Liver (tissue), 9 donors: ENCODE measurements around the gene PLTP. TPM values are rescaled to one million over a fixed set of nuclear protein-coding genes. Genes with fewer than 3 reads are reported as not detected.

Experiments
- DNase-seq: peaks from one replicate; pipeline ENCODE4 v3.0.0-alpha.2; 2017; ENCODE audit warnings: low spot score
- H3K27ac ChIP-seq, 2 donors: one replicate each; pipeline ENCODE4 v1.7.0; 2013; ENCODE audit warnings: inconsistent platforms in 2 of 2, low read length in 2 of 2, control low read depth in 1 of 2, low read depth in 1 of 2, mild to moderate bottlenecking in 1 of 2
- H3K27me3 ChIP-seq, 4 donors: one replicate each; pipeline versions ENCODE4 v1.6.1 to v1.7.0; 2013; ENCODE audit warnings: low read length in 3 of 4, inconsistent platforms in 1 of 4, mild to moderate bottlenecking in 1 of 4, moderate library complexity in 1 of 4; ENCODE audit not compliant: control insufficient read depth in 4 of 4, insufficient read depth in 4 of 4
- H3K36me3 ChIP-seq, 4 donors: one replicate each; pipeline versions ENCODE4 v1.6.1 to v1.7.0; 2013; ENCODE audit warnings: low read length in 3 of 4, mild to moderate bottlenecking in 3 of 4, low read depth in 1 of 4, moderate library complexity in 1 of 4; ENCODE audit not compliant: control insufficient read depth in 4 of 4, insufficient read depth in 3 of 4
- H3K4me1 ChIP-seq, 4 donors: one replicate each; pipeline versions ENCODE4 v1.6.1 to v1.7.0; 2013; ENCODE audit warnings: low read length in 3 of 4, mild to moderate bottlenecking in 3 of 4, moderate library complexity in 1 of 4; ENCODE audit not compliant: control insufficient read depth in 4 of 4, insufficient read depth in 4 of 4
- H3K4me3 ChIP-seq, 3 donors: one replicate each; pipeline versions ENCODE4 v1.6.1 to v1.7.0; 2013; ENCODE audit warnings: low read length in 3 of 3, control low read depth in 1 of 3, low read depth in 1 of 3, mild to moderate bottlenecking in 1 of 3
- H3K9ac ChIP-seq, 2 donors: one replicate each; pipeline ENCODE4 v1.7.0; 2013; ENCODE audit warnings: low read length in 2 of 2, mild to moderate bottlenecking in 2 of 2, moderate library complexity in 2 of 2, control low read depth in 1 of 2, low read depth in 1 of 2
- H3K9me3 ChIP-seq, 4 donors: one replicate each; pipeline versions ENCODE4 v1.6.1 to v1.7.0; 2013; ENCODE audit warnings: low read length in 3 of 4; ENCODE audit not compliant: control insufficient read depth in 4 of 4
- FOXA1 ChIP-seq: IDR thresholded peaks from 2 replicates; pipeline ENCODE4 v1.6.1; 2016; ENCODE audit warnings: antibody characterized with exemption
- FOXA2 ChIP-seq: IDR thresholded peaks from 2 replicates; pipeline ENCODE4 v1.6.1; 2016; ENCODE audit warnings: antibody characterized with exemption
- GABPA ChIP-seq, 2 donors: IDR thresholded peaks in 1 of 2; conservative IDR thresholded peaks in 1 of 2; 2 replicates each; pipeline ENCODE4 v1.6.1; 2016; ENCODE audit warnings: antibody characterized with exemption in 2 of 2, mild to moderate bottlenecking in 1 of 2, moderate library complexity in 1 of 2
- HNF4G ChIP-seq: IDR thresholded peaks from 2 replicates; pipeline ENCODE4 v1.6.1; 2016; ENCODE audit warnings: antibody characterized with exemption
- JUND ChIP-seq, 2 donors: IDR thresholded peaks; 2 replicates each; pipeline ENCODE4 v1.6.1; 2016; ENCODE audit warnings: antibody characterized with exemption in 2 of 2
- NR2F2 ChIP-seq: IDR thresholded peaks from 2 replicates; pipeline ENCODE4 v1.6.1; 2016; ENCODE audit warnings: antibody characterized with exemption
- RAD21 ChIP-seq, 2 donors: IDR thresholded peaks; 2 replicates each; pipeline ENCODE4 v1.6.1; 2016; ENCODE audit warnings: antibody characterized with exemption in 2 of 2, mild to moderate bottlenecking in 2 of 2
- RXRA ChIP-seq, 2 donors: IDR thresholded peaks; 2 replicates each; pipeline ENCODE4 v1.6.1; 2017 to 2018; ENCODE audit warnings: antibody characterized with exemption in 2 of 2, mild to moderate bottlenecking in 1 of 2
- SP1 ChIP-seq: IDR thresholded peaks from 2 replicates; pipeline ENCODE4 v1.6.1; 2018; ENCODE audit warnings: antibody characterized with exemption, mild to moderate bottlenecking
- YY1 ChIP-seq: IDR thresholded peaks from 2 replicates; pipeline ENCODE4 v1.6.1; 2016; ENCODE audit warnings: antibody characterized with exemption, mild to moderate bottlenecking
- WGBS: extraction: QIAGEN DNeasy Blood & Tissue Kit; methylation state at CpG from one replicate; pipeline ENCODE4 v1.1.7; 2013; 5-methylcytosine and 5-hydroxymethylcytosine counted together
- polyA plus RNA-seq, 2 donors: library from polyadenylated mRNA; stranded (reverse) in 1 of 2; unstranded in 1 of 2; fragments of 200-250 nt in 1 of 2; fragments of >200 nt in 1 of 2; fragmentation: Nextera tagmentation in 1 of 2; extraction: Ambion mirVana in 1 of 2; gene quantifications; one replicate each; pipeline versions ENCODE4 v1.2.1 to v1.2.3, GENCODE V29; 2013 to 2015
- total RNA-seq, 2 donors: library from RNA; depleted of rRNA; stranded (reverse); fragments of >200 nt; gene quantifications; one replicate each; pipeline ENCODE4 v1.2.3, GENCODE V29; 2014
- TF ChIP-seq, protein P1 (sequence below): IDR thresholded peaks from 2 replicates; pipeline ENCODE4 v1.6.1; 2016; ENCODE audit warnings: antibody characterized with exemption
- TF ChIP-seq, protein P2 (sequence below): IDR thresholded peaks from 2 replicates; pipeline ENCODE4 v1.6.1; 2016; ENCODE audit warnings: antibody characterized with exemption
- TF ChIP-seq, protein P3 (sequence below): IDR thresholded peaks from 2 replicates; pipeline ENCODE4 v1.6.1; 2016; ENCODE audit warnings: antibody characterized with exemption
- donor health status: healthy.
- donor health status: healthy.
- donor health status: healthy.
- donor health status: healthy.
- donor health status: healthy.

PLTP gene
- total and polyA plus RNA-seq, 4 donors = 22.5 to 69.5 (median 60.7) TPM

- no peak overlapping the region for H3K27ac ChIP-seq
- DNase-seq = no peak
- no peaks in the 10 kb centered on the region for H3K9me3 ChIP-seq
- H3K36me3 ChIP-seq = peaks cover 23 to 81% (median 38%) of the 10 kb centered on the region in 4 donors
- H3K4me1 ChIP-seq = peaks cover 5 to 16% (median 12%) of the 10 kb centered on the region in 4 donors
- no peaks in the 10 kb centered on the region for H3K27me3 ChIP-seq
- H3K9ac ChIP-seq = no peak overlapping the region
- 90% methylated on average over 10 of the region's 10 CpGs for WGBS
- H3K4me3 ChIP-seq = no peak overlapping the region
- TF ChIP-seq GABPA (IDR thresholded peaks at IDR 0.05 in 1 of 2, conservative IDR thresholded peaks at IDR 0.05 in 1 of 2) (no peak), YY1 (no peak), RAD21 (IDR thresholded peaks at IDR 0.05) (no peak), SP1 (no peak), FOXA1 (no peak), NR2F2 (no peak)
- TF ChIP-seq, protein P1, sequence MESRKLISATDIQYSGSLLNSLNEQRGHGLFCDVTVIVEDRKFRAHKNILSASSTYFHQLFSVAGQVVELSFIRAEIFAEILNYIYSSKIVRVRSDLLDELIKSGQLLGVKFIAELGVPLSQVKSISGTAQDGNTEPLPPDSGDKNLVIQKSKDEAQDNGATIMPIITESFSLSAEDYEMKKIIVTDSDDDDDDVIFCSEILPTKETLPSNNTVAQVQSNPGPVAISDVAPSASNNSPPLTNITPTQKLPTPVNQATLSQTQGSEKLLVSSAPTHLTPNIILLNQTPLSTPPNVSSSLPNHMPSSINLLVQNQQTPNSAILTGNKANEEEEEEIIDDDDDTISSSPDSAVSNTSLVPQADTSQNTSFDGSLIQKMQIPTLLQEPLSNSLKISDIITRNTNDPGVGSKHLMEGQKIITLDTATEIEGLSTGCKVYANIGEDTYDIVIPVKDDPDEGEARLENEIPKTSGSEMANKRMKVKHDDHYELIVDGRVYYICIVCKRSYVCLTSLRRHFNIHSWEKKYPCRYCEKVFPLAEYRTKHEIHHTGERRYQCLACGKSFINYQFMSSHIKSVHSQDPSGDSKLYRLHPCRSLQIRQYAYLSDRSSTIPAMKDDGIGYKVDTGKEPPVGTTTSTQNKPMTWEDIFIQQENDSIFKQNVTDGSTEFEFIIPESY = no peak
These were observed 37.0 kb upstream of the PLTP start for GRCh38 chr20:45948742-45949541.

DNA sequence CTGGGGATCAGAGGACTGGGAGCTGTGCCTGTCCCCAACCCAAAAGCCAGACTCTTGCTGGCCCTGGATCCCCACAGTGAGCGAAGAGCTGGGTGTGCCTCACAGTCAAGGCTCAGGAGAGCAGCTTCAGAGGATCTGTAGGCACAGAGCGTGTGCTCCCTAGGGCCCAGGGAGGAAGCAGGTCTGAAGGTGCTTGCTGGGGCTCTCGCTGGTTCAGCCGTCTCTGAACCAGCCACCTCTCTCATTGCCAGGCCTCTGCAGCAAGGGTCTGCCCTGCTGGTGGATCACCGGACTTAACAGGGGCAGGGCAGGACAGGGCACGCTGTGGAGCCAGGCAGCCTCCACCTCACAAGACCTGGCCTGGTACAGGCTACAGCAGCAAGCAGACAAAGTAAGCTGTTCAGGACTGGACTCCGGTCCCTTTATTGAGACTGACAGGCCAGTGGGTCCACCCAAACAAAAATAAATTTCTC lies 36.3 kb upstream of the PLTP start:
- no peak for TF ChIP-seq FOXA2
- TF ChIP-seq, protein P1 = no peak
- TF ChIP-seq GABPA (IDR thresholded peaks at IDR 0.05 in 1 of 2, conservative IDR thresholded peaks at IDR 0.05 in 1 of 2) = no peak
- TF ChIP-seq RAD21 (IDR thresholded peaks at IDR 0.05) = no peak
- TF ChIP-seq, protein P2, sequence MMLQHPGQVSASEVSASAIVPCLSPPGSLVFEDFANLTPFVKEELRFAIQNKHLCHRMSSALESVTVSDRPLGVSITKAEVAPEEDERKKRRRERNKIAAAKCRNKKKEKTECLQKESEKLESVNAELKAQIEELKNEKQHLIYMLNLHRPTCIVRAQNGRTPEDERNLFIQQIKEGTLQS = no peak
- TF ChIP-seq JUND (IDR thresholded peaks at IDR 0.05) = no peak
- no peak for TF ChIP-seq HNF4G
- no peak for TF ChIP-seq RXRA (IDR thresholded peaks at IDR 0.05)
- TF ChIP-seq NR2F2 = no peak
- no peak for TF ChIP-seq FOXA1
- TF ChIP-seq, protein P3, sequence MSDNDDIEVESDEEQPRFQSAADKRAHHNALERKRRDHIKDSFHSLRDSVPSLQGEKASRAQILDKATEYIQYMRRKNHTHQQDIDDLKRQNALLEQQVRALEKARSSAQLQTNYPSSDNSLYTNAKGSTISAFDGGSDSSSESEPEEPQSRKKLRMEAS = no peak
- 92% methylated on average over 7 of the region's 7 CpGs for WGBS
- peaks cover 5 to 16% (median 12%) of the 10 kb centered on the region in 4 donors for H3K4me1 ChIP-seq
- H3K9ac ChIP-seq = no peak overlapping the region
- H3K4me3 ChIP-seq = no peak overlapping the region
- DNase-seq = no peak
- no peaks in the 10 kb centered on the region for H3K27me3 ChIP-seq
- H3K36me3 ChIP-seq = peaks cover 23 to 84% (median 43%) of the 10 kb centered on the region in 4 donors
- no peaks in the 10 kb centered on the region for H3K9me3 ChIP-seq
- H3K27ac ChIP-seq = no peak overlapping the region
